ENCODE results near the gene ANAPC1. TPM values are rescaled to one million over a fixed set of nuclear protein-coding genes. Genes with fewer than 3 reads are reported as not detected.

ANAPC1 gene
- total RNA-seq, 4 donors from 2014 or later: 39.3 to 53.5 (median 43.7) TPM

- TF ChIP-seq CTCF (IDR thresholded peaks at IDR 0.05; ENCODE audit: low read depth): no peak
These were observed 14.9 kb upstream of the ANAPC1 start for GRCh38 chr2:111898703-111899514.

GRCh38 chr2:111897924-111898702 is 14.1 kb upstream of the ANAPC1 start, which contains the start of gene MERTK:
Gene MERTK (plus strand): TSS chr2:111898607. CDS start chr2:111898736, 129 bp downstream.
- TF ChIP-seq CTCF (IDR thresholded peaks at IDR 0.05; ENCODE audit: low read depth): no peak

GRCh38 chr2:111897630-111897923 is 13.6 kb upstream of the ANAPC1 start:
- no peak for TF ChIP-seq CTCF (IDR thresholded peaks at IDR 0.05; ENCODE audit: low read depth)

GRCh38 chr2:111896576-111896975 is 12.6 kb upstream of the ANAPC1 start:
- TF ChIP-seq CTCF (IDR thresholded peaks at IDR 0.05; ENCODE audit: low read depth): no peak

DNA sequence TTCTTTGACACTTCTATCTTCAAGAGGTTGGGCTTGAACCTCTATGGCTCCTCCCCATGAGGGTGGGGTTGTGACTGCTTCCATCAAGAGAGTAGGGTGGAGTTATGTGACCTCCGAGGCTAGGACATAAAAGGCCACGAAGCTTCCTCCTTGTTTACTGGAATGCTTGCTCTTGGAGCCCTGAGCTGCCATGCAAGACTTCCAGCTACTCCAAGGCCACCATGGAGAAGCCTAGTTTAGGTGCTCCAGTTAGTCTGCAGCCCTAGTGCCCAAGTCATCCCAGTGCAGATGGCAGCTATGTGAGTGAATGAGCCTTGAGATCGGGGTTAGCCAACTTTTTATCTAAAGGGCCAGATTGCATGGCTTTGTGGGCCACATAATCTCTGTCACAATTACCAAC is 12.0 kb upstream of the ANAPC1 start:
- no peak for TF ChIP-seq CTCF (IDR thresholded peaks at IDR 0.05; ENCODE audit: low read depth)

DNA sequence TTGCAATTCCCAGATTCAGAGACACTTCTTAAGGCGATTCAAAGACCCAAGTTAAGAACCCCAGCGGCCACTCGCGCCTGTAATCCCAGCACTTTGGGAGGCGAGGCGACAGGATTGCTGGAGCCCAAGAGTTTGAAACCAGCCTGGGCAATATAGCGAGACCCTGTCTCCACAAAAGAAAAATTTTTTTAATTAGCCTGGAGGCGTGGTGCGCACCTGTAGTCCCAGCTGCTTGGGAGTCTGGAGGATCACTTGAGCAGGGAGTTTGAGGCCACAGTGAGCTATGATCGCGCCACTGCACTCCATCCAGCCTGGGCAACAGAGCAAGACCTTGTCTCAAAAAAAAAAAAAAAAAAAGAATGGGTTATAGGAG is 585 bp upstream of the ANAPC1 start:
- TF ChIP-seq CTCF (IDR thresholded peaks at IDR 0.05; ENCODE audit: low read depth): no peak

Small RNA genes lying within 50 kb of the gene (small RNA-seq; reads per million reads assigned to genes)
- gene MIR4771-2 (not detected), gene RN7SL297P (not detected)

Other genes starting within 250 kb of the ANAPC1 start
- gene MERTK, start 14.4 kb upstream of the ANAPC1 start, total RNA-seq: 100 to 1,000 TPM in 1 of 4 donors, 10 to 100 TPM in 3; 32.4 to 102 (median 75.1) TPM
- 10 to 100 TPM; 13.6 to 27.5 (median 20.6) TPM for gene TMEM87B, start 171.1 kb upstream of the ANAPC1 start, total RNA-seq

Data from subcutaneous adipose tissue (tissue), 4 donors.